Transverse colon (tissue), 3 donors: ENCODE results near the gene AMBP.

ENCODE experiments used
- POLR2A ChIP-seq: fragments of 450-650 bp; IDR thresholded peaks from one replicate; pipeline ENCODE4 v1.6.1; 2016; ENCODE audit warnings: antibody characterized with exemption, mild to moderate bottlenecking, moderate library complexity
- TF ChIP-seq, protein P1 (sequence below), 5 experiments: fragments of 200-600 bp in 3 of 5; fragments of 450-650 bp in 2 of 5; sonication (generic) in 3 of 5; IDR thresholded peaks; 1 replicate in 2 of 5; 2 replicates in 3 of 5; pipeline ENCODE4 v1.5.1; 2016 to 2017; ENCODE audit warnings: antibody characterized with exemption in 5 of 5, inconsistent platforms in 3 of 5, mild to moderate bottlenecking in 2 of 5, moderate library complexity in 1 of 5

DNA sequence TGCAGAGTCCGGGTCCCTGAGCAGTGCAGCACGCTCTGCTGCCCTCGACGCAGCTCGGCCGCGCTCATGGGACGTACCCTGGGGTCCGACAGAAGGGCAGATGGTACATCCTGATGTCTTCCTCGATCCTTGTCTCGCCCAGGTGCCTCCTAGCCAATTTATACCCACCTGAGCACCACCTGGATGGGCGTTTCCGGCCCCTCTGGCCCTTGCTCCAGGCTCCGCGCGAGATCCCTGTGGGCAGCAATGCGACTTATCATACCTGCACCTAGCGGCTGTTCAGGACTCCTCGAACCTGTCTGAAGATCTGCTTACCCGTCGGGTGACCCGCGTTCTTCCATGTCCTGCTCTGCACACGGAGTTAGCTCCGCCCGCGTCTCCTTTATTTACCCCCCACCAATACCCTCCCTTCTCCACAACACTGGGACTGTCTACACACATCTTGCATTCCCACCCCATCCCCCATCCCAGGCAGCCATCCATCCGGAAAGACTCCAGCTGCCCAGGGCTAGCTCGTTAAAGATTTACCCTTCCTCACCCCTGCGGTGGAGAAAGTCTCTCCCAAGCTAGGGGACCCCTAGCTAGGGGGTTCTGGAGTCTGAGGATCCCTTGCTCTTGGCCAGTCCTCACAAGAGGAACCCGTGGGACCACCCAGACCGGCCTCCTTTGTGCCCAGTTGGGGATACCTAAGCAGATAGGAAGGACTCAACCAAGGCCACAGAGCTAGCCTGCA lies 21.0 kb upstream of the AMBP start, which contains the start of gene KIF12:
- TF ChIP-seq, protein P1, sequence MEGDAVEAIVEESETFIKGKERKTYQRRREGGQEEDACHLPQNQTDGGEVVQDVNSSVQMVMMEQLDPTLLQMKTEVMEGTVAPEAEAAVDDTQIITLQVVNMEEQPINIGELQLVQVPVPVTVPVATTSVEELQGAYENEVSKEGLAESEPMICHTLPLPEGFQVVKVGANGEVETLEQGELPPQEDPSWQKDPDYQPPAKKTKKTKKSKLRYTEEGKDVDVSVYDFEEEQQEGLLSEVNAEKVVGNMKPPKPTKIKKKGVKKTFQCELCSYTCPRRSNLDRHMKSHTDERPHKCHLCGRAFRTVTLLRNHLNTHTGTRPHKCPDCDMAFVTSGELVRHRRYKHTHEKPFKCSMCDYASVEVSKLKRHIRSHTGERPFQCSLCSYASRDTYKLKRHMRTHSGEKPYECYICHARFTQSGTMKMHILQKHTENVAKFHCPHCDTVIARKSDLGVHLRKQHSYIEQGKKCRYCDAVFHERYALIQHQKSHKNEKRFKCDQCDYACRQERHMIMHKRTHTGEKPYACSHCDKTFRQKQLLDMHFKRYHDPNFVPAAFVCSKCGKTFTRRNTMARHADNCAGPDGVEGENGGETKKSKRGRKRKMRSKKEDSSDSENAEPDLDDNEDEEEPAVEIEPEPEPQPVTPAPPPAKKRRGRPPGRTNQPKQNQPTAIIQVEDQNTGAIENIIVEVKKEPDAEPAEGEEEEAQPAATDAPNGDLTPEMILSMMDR (IDR thresholded peaks at IDR 0.05), result no peak
- no peak for TF ChIP-seq POLR2A
